Fibroblast of the aortic adventitia (primary cell): ENCODE data around the gene TMEM235. TPM values are rescaled to one million over a fixed set of nuclear protein-coding genes. Genes with fewer than 3 reads are reported as not detected.

Experiments used
- DNase-seq: peaks from one replicate; pipeline ENCODE4 v3.0.0-alpha.2; 2010; ENCODE audit warnings: low read depth
- H3K4me3 ChIP-seq: 2 replicates; pipeline ENCODE4 v1.5.1; 2011; ENCODE audit warnings: low read depth, mild to moderate bottlenecking, control low read depth, low read length, moderate library complexity
- CTCF ChIP-seq: IDR thresholded peaks from 2 replicates; pipeline ENCODE4 v1.5.1; 2011; ENCODE audit warnings: mild to moderate bottlenecking, low read length, control low read depth, inconsistent platforms; ENCODE audit not compliant: insufficient read depth
- total RNA-seq: library from RNA; depleted of rRNA; stranded (reverse); fragments of >200 nt; gene quantifications from 2 replicates; pipeline ENCODE4 v1.2.3, GENCODE V29; 2012; ENCODE audit warnings: low replicate concordance

The TMEM235 gene
- not detected in 2 replicates for total RNA-seq

GRCh38 chr17:78230996-78231935 is at the start of gene TMEM235:
Gene TMEM235 (plus strand): TSS chr17:78231631. CDS start chr17:78232024, 393 bp downstream.
- no peak within 1 kb of the TSS for H3K4me3 ChIP-seq
- TF ChIP-seq CTCF: no peak
- no peak for DNase-seq

- TF ChIP-seq CTCF: no peak
- no peak overlapping the region for H3K4me3 ChIP-seq
- no peak for DNase-seq
These were observed 48.9 kb upstream of the TMEM235 start for GRCh38 chr17:78182504-78182903.

GRCh38 chr17:78183916-78184315 is 47.5 kb upstream of the TMEM235 start:
- no peak for TF ChIP-seq CTCF
- no peak overlapping the region for H3K4me3 ChIP-seq
- no peak for DNase-seq

GRCh38 chr17:78184351-78184750 is 47.1 kb upstream of the TMEM235 start:
- DNase-seq: peak; percentile 20
- no peak overlapping the region for H3K4me3 ChIP-seq
- no peak for TF ChIP-seq CTCF

GRCh38 chr17:78184868-78185267 is 46.6 kb upstream of the TMEM235 start:
- H3K4me3 ChIP-seq: no peak overlapping the region
- TF ChIP-seq CTCF: no peak
- DNase-seq: no peak

GRCh38 chr17:78185981-78186691 is 45.3 kb upstream of the TMEM235 start:
- H3K4me3 ChIP-seq: peak overlapping the region; percentile 83
- DNase-seq: no peak
- TF ChIP-seq CTCF: no peak
